ENCODE results near the gene MADCAM1.

MADCAM1 gene

GRCh38 chr19:482186-483041, 13.9 kb upstream of the MADCAM1 start:
- H3K27me3 ChIP-seq (ENCODE audit: low read depth, low read length): peaks cover 13% of the 10 kb centered on the region
- H3K4me3 ChIP-seq (ENCODE audit: low read depth in 1 of 2, low read length in 2 of 2): no peak overlapping the region
- peaks cover 0 to 3% of the 10 kb centered on the region in 2 donors for H3K9me3 ChIP-seq (ENCODE audit: control insufficient read depth in 1 of 2, low read length in 2 of 2)
- no peak overlapping the region for H3K27ac ChIP-seq (ENCODE audit: low read length)
- no peaks in the 10 kb centered on the region for H3K36me3 ChIP-seq (ENCODE audit: control insufficient read depth in 1 of 2, insufficient read depth in 2 of 2, low read length in 2 of 2)
- H3K4me1 ChIP-seq (ENCODE audit: control insufficient read depth in 1 of 2, insufficient read depth in 2 of 2, low read length in 2 of 2): no peaks in the 10 kb centered on the region

- Histone ChIP-seq H3K4me1 (ENCODE audit: control insufficient read depth in 1 of 2, insufficient read depth in 2 of 2, low read length in 2 of 2) (no peaks in the 10 kb centered on the region), H3K36me3 (ENCODE audit: control insufficient read depth in 1 of 2, insufficient read depth in 2 of 2, low read length in 2 of 2) (no peaks in the 10 kb centered on the region), H3K4me3 (ENCODE audit: low read depth in 1 of 2, low read length in 2 of 2) (no peak overlapping the region), H3K27me3 (ENCODE audit: low read depth, low read length) (peaks cover 13% of the 10 kb centered on the region), H3K9me3 (ENCODE audit: control insufficient read depth in 1 of 2, low read length in 2 of 2) (peaks cover 0 to 3% of the 10 kb centered on the region in 2 donors), H3K27ac (ENCODE audit: low read length) (no peak overlapping the region)
Observed at GRCh38 chr19:483332-484072, 12.8 kb upstream of the MADCAM1 start.

- H3K4me1 ChIP-seq (ENCODE audit: control insufficient read depth in 1 of 2, insufficient read depth in 2 of 2, low read length in 2 of 2): peaks cover 0 to under 1% of the 10 kb centered on the region in 2 donors
- peaks cover 0 to 3% of the 10 kb centered on the region in 2 donors for H3K9me3 ChIP-seq (ENCODE audit: control insufficient read depth in 1 of 2, low read length in 2 of 2)
- H3K27me3 ChIP-seq (ENCODE audit: low read depth, low read length): peaks cover 13% of the 10 kb centered on the region
- H3K4me3 ChIP-seq (ENCODE audit: low read depth in 1 of 2, low read length in 2 of 2): no peak overlapping the region
- H3K36me3 ChIP-seq (ENCODE audit: control insufficient read depth in 1 of 2, insufficient read depth in 2 of 2, low read length in 2 of 2): no peaks in the 10 kb centered on the region
- no peak overlapping the region for H3K27ac ChIP-seq (ENCODE audit: low read length)
Observed at GRCh38 chr19:484494-484893, 11.8 kb upstream of the MADCAM1 start.

- Histone ChIP-seq H3K27me3 (ENCODE audit: low read depth, low read length) (peaks cover 13% of the 10 kb centered on the region), H3K4me3 (ENCODE audit: low read depth in 1 of 2, low read length in 2 of 2) (no peak overlapping the region), H3K36me3 (ENCODE audit: control insufficient read depth in 1 of 2, insufficient read depth in 2 of 2, low read length in 2 of 2) (no peaks in the 10 kb centered on the region), H3K4me1 (ENCODE audit: control insufficient read depth in 1 of 2, insufficient read depth in 2 of 2, low read length in 2 of 2) (peaks cover 0 to 7% of the 10 kb centered on the region in 2 donors), H3K27ac (ENCODE audit: low read length) (no peak overlapping the region), H3K9me3 (ENCODE audit: control insufficient read depth in 1 of 2, low read length in 2 of 2) (peaks cover 0 to 3% of the 10 kb centered on the region in 2 donors)
Observed at GRCh38 chr19:485077-485476, 11.2 kb upstream of the MADCAM1 start.

- H3K4me3 ChIP-seq (ENCODE audit: low read depth in 1 of 2, low read length in 2 of 2): no peak overlapping the region
- H3K4me1 ChIP-seq (ENCODE audit: control insufficient read depth in 1 of 2, insufficient read depth in 2 of 2, low read length in 2 of 2): peaks cover 0 to 10% of the 10 kb centered on the region in 2 donors
- H3K27me3 ChIP-seq (ENCODE audit: low read depth, low read length): peaks cover 13% of the 10 kb centered on the region
- H3K27ac ChIP-seq (ENCODE audit: low read length): no peak overlapping the region
- H3K36me3 ChIP-seq (ENCODE audit: control insufficient read depth in 1 of 2, insufficient read depth in 2 of 2, low read length in 2 of 2): no peaks in the 10 kb centered on the region
- H3K9me3 ChIP-seq (ENCODE audit: control insufficient read depth in 1 of 2, low read length in 2 of 2): peaks cover 0 to 1% of the 10 kb centered on the region in 2 donors
Observed at GRCh38 chr19:485583-486236, 10.6 kb upstream of the MADCAM1 start.

GRCh38 chr19:488505-489417, 7.5 kb upstream of the MADCAM1 start:
- Histone ChIP-seq H3K4me1 (ENCODE audit: control insufficient read depth in 1 of 2, insufficient read depth in 2 of 2, low read length in 2 of 2) (peaks cover 0 to 10% of the 10 kb centered on the region in 2 donors), H3K27me3 (ENCODE audit: low read depth, low read length) (peaks cover 13% of the 10 kb centered on the region), H3K27ac (ENCODE audit: low read length) (peak overlapping the region; percentile 69), H3K9me3 (ENCODE audit: control insufficient read depth in 1 of 2, low read length in 2 of 2) (no peaks in the 10 kb centered on the region), H3K4me3 (ENCODE audit: low read depth in 1 of 2, low read length in 2 of 2) (peak overlapping the region; percentile 55 to 81), H3K36me3 (ENCODE audit: control insufficient read depth in 1 of 2, insufficient read depth in 2 of 2, low read length in 2 of 2) (no peaks in the 10 kb centered on the region)

GRCh38 chr19:489418-490196, 6.7 kb upstream of the MADCAM1 start:
- Histone ChIP-seq H3K27ac (ENCODE audit: low read length) (peak overlapping the region; percentile 16), H3K4me1 (ENCODE audit: control insufficient read depth in 1 of 2, insufficient read depth in 2 of 2, low read length in 2 of 2) (peaks cover 0 to 10% of the 10 kb centered on the region in 2 donors), H3K9me3 (ENCODE audit: control insufficient read depth in 1 of 2, low read length in 2 of 2) (no peaks in the 10 kb centered on the region), H3K27me3 (ENCODE audit: low read depth, low read length) (peaks cover 13% of the 10 kb centered on the region), H3K4me3 (ENCODE audit: low read depth in 1 of 2, low read length in 2 of 2) (peak overlapping the region; percentile 48 to 81), H3K36me3 (ENCODE audit: control insufficient read depth in 1 of 2, insufficient read depth in 2 of 2, low read length in 2 of 2) (no peaks in the 10 kb centered on the region)

GRCh38 chr19:491146-491741, 5.0 kb upstream of the MADCAM1 start:
- H3K27me3 ChIP-seq (ENCODE audit: low read depth, low read length): peaks cover under 1% of the 10 kb centered on the region
- H3K36me3 ChIP-seq (ENCODE audit: control insufficient read depth in 1 of 2, insufficient read depth in 2 of 2, low read length in 2 of 2): no peaks in the 10 kb centered on the region

GRCh38 chr19:492091-492531, 4.2 kb upstream of the MADCAM1 start:
- Histone ChIP-seq H3K27ac (ENCODE audit: low read length) (no peak overlapping the region), H3K27me3 (ENCODE audit: low read depth, low read length) (no peaks in the 10 kb centered on the region), H3K4me1 (ENCODE audit: control insufficient read depth in 1 of 2, insufficient read depth in 2 of 2, low read length in 2 of 2) (peaks cover 0 to 16% of the 10 kb centered on the region in 2 donors), H3K4me3 (ENCODE audit: low read depth in 1 of 2, low read length in 2 of 2) (no peak overlapping the region), H3K9me3 (ENCODE audit: control insufficient read depth in 1 of 2, low read length in 2 of 2) (no peaks in the 10 kb centered on the region), H3K36me3 (ENCODE audit: control insufficient read depth in 1 of 2, insufficient read depth in 2 of 2, low read length in 2 of 2) (no peaks in the 10 kb centered on the region)

More at GRCh38 chr19:491146-491741, 5.0 kb upstream of the MADCAM1 start:
- Histone ChIP-seq H3K4me1 (ENCODE audit: control insufficient read depth in 1 of 2, insufficient read depth in 2 of 2, low read length in 2 of 2) (peaks cover 0 to 15% of the 10 kb centered on the region in 2 donors), H3K9me3 (ENCODE audit: control insufficient read depth in 1 of 2, low read length in 2 of 2) (no peaks in the 10 kb centered on the region), H3K4me3 (ENCODE audit: low read depth in 1 of 2, low read length in 2 of 2) (no peak overlapping the region), H3K27ac (ENCODE audit: low read length) (no peak overlapping the region)

Data from muscle layer of duodenum (tissue), 2 donors.